ENCODE results near the gene ELOVL5.

The ELOVL5 gene

DNA sequence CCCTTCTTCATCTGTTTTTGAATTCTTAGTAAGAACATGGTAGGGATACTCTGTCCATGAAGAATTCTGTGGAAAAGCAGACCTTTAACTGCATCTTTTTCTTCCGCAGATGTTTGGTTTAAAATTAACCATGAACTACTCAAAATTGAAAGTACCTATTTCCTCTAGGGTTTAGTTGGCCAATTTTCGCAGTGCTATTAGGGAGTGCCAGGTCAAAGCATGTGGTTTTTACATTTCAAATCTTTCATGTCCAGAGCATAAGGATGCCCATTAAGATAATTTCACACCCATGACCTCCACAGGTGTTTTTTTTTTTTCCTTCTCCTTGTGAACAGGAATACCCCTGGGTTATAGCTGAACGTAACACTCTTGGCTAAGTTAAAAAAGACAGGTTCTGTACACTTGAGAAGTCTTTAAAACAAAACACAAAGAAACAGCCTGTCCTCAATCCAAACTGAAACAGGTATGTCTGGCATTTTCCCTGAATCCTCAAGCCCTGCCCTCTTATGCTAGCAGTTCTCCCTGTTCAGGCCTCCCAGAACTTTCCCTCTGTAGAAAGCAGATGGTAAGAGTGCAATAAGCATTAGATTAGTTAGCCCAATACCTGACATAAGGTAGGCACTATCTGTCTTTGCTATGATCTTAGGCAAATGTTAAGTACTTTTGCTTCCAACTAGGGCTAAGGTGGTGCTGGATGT lies 67.1 kb downstream of the ELOVL5 start:
- peaks cover 14% of the 10 kb centered on the region for H3K4me1 ChIP-seq (ENCODE audit: control insufficient read depth, insufficient read depth, low read length)
- no peaks in the 10 kb centered on the region for H3K27me3 ChIP-seq (ENCODE audit: control insufficient read depth, insufficient read depth, low read length, poor library complexity, severe bottlenecking)
- no peak overlapping the region for H3K4me3 ChIP-seq (ENCODE audit: insufficient read depth, low read depth, low read length)
- peaks cover 8% of the 10 kb centered on the region for H3K36me3 ChIP-seq (ENCODE audit: control insufficient read depth, insufficient read depth, low read length)
- no peak overlapping the region for H3K27ac ChIP-seq (ENCODE audit: insufficient read depth, low read depth, low read length, poor library complexity, severe bottlenecking)
- H3K9me3 ChIP-seq (ENCODE audit: control insufficient read depth, low read length), result no peaks in the 10 kb centered on the region
- 92 to 98% methylated on average over 3 of the region's 3 CpGs for WGBS, 2 experiments

DNA sequence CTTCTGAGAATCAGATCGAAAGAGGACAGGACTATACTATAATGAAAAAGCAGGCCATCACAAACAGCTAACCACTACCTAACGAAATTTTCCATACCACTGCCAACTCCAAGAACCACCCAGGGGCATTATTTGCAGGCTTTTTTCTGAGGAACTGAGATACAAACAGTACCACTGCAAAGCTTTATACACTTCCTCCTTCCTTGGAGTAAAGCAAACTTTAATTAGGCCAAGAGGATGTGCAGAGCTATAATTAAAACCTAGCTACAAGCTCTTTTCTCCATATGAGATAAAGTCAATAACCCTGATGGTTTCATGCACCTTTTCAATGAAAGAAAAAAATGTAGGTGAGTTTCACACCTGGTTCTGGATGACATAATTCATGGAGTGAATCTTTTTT lies 68.5 kb downstream of the ELOVL5 start:
- Histone ChIP-seq H3K27me3 (ENCODE audit: control insufficient read depth, insufficient read depth, low read length, poor library complexity, severe bottlenecking) (no peaks in the 10 kb centered on the region), H3K4me3 (ENCODE audit: insufficient read depth, low read depth, low read length) (no peak overlapping the region), H3K36me3 (ENCODE audit: control insufficient read depth, insufficient read depth, low read length) (peaks cover 8% of the 10 kb centered on the region), H3K9me3 (ENCODE audit: control insufficient read depth, low read length) (no peaks in the 10 kb centered on the region), H3K27ac (ENCODE audit: insufficient read depth, low read depth, low read length, poor library complexity, severe bottlenecking) (no peak overlapping the region), H3K4me1 (ENCODE audit: control insufficient read depth, insufficient read depth, low read length) (peaks cover 14% of the 10 kb centered on the region)
- WGBS, 2 experiments, result 88 to 92% methylated on average over 2 of the region's 2 CpGs

DNA sequence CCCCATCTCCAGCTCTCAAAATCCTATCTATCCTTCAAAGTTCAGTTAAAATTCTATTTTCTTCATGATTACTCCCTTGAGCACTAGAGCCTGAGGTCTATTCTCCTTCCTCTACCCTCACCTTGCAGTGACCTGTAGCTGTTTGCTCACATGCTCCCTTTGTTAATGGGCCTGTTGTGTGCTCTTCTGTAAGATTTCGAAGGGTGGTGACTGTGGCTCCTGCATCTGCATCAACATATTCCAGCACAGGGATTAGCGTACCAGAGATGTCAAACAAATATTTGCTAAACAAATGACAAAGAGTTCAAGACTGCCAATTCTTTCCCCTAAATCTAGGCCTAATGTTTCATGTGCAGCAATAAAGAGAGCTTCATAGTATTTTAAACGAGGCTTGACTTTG lies 69.5 kb downstream of the ELOVL5 start:
- Histone ChIP-seq H3K4me3 (ENCODE audit: insufficient read depth, low read depth, low read length) (no peak overlapping the region), H3K27me3 (ENCODE audit: control insufficient read depth, insufficient read depth, low read length, poor library complexity, severe bottlenecking) (no peaks in the 10 kb centered on the region), H3K27ac (ENCODE audit: insufficient read depth, low read depth, low read length, poor library complexity, severe bottlenecking) (no peak overlapping the region), H3K36me3 (ENCODE audit: control insufficient read depth, insufficient read depth, low read length) (peaks cover 8% of the 10 kb centered on the region), H3K4me1 (ENCODE audit: control insufficient read depth, insufficient read depth, low read length) (peaks cover 14% of the 10 kb centered on the region), H3K9me3 (ENCODE audit: control insufficient read depth, low read length) (no peaks in the 10 kb centered on the region)
- 97% methylated on average over 3 of the region's 3 CpGs for WGBS, 2 experiments

DNA sequence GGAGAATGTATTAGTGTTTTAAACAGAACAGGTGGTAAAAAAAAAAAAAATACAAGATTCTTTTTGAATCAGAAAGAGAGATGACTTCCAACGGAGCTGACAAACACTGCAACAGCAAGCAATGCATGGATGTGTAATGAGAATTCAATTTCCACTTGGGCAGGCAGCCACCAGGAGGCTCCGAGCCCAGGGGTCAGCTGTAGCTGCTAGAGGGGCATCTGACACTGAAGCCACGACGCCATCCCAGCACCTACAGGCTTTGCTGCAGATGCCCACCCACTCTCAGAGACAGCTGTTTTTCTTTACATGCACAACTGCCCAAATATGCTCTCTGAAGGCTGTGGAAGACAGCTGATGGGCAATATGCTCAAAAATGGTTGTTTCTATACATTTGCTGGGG lies 75.4 kb downstream of the ELOVL5 start:
- Histone ChIP-seq H3K4me1 (ENCODE audit: control insufficient read depth, insufficient read depth, low read length) (no peaks in the 10 kb centered on the region), H3K4me3 (ENCODE audit: insufficient read depth, low read depth, low read length) (no peak overlapping the region), H3K27ac (ENCODE audit: insufficient read depth, low read depth, low read length, poor library complexity, severe bottlenecking) (no peak overlapping the region), H3K27me3 (ENCODE audit: control insufficient read depth, insufficient read depth, low read length, poor library complexity, severe bottlenecking) (no peaks in the 10 kb centered on the region), H3K9me3 (ENCODE audit: control insufficient read depth, low read length) (no peaks in the 10 kb centered on the region), H3K36me3 (ENCODE audit: control insufficient read depth, insufficient read depth, low read length) (peaks cover 26% of the 10 kb centered on the region)
- WGBS, 2 experiments, result 85% methylated on average over 4 of the region's 4 CpGs

DNA sequence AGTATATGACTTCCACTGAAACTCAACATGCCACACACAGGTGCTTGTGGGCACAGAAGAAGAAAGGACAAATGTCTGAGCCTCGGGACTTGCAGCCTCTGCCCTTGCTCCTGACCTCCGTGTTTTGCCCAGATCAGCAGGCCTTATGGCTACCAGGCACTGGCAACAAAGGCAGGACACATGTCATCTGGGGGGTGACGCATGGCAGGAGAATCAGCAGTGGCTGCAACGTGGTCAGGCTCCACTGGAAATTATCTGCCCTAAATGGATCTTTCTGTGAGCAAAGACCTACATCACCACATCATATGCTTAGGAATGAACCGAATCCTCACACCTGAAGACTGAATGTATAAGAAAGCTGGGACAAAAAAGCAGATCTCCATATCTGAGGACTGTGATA lies 78.9 kb downstream of the ELOVL5 start:
- Histone ChIP-seq H3K36me3 (ENCODE audit: control insufficient read depth, insufficient read depth, low read length) (peaks cover 32% of the 10 kb centered on the region), H3K4me3 (ENCODE audit: insufficient read depth, low read depth, low read length) (no peak overlapping the region)
- WGBS, 2 experiments, result 91 to 97% methylated on average over 5 of the region's 5 CpGs

DNA sequence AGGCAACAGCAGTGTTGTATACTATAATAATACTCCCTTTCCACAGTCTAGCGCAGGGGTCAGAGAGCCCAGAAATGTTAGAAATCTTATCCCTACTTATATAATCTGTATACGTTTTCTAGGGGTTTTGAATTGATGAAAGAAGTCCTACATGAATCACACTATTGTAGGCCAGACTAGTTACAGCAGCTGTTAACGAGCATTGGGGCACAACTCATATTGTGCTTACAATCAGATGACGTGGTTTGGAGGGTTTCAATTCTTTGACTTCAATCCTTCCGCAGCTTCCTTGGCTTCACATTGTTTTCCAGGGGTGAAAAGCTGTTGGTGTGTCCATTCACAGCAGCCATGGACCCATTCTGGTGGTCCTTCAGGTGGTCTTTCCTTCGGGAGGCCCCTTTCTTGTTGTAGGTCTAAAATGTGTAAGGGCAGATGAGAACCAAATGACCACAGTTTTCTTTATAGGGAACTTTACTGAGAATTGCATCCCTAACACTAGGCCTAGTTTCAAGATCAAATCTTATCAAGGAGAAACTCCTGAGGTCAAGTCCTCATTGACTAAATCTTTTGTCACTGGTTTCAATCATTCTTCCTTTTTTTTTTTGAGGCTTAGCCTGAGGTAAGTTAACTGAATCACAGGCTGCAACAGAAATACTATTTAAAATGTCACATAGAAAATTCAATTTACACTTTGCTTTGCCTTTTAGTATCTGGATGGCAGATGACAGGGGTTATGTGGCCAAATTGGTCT lies 79.7 kb downstream of the ELOVL5 start:
- 92 to 95% methylated on average over 5 to 6 of the region's 6 CpGs for WGBS, 2 experiments
- Histone ChIP-seq H3K36me3 (ENCODE audit: control insufficient read depth, insufficient read depth, low read length) (peaks cover 32% of the 10 kb centered on the region), H3K4me3 (ENCODE audit: insufficient read depth, low read depth, low read length) (no peak overlapping the region), H3K27ac (ENCODE audit: insufficient read depth, low read depth, low read length, poor library complexity, severe bottlenecking) (no peak overlapping the region), H3K4me1 (ENCODE audit: control insufficient read depth, insufficient read depth, low read length) (no peaks in the 10 kb centered on the region), H3K9me3 (ENCODE audit: control insufficient read depth, low read length) (no peaks in the 10 kb centered on the region), H3K27me3 (ENCODE audit: control insufficient read depth, insufficient read depth, low read length, poor library complexity, severe bottlenecking) (no peaks in the 10 kb centered on the region)

More for the DNA sequence above, 78.9 kb downstream of the ELOVL5 start:
- no peak overlapping the region for H3K27ac ChIP-seq (ENCODE audit: insufficient read depth, low read depth, low read length, poor library complexity, severe bottlenecking)
- H3K9me3 ChIP-seq (ENCODE audit: control insufficient read depth, low read length), result no peaks in the 10 kb centered on the region
- H3K27me3 ChIP-seq (ENCODE audit: control insufficient read depth, insufficient read depth, low read length, poor library complexity, severe bottlenecking), result no peaks in the 10 kb centered on the region
- no peaks in the 10 kb centered on the region for H3K4me1 ChIP-seq (ENCODE audit: control insufficient read depth, insufficient read depth, low read length)

DNA sequence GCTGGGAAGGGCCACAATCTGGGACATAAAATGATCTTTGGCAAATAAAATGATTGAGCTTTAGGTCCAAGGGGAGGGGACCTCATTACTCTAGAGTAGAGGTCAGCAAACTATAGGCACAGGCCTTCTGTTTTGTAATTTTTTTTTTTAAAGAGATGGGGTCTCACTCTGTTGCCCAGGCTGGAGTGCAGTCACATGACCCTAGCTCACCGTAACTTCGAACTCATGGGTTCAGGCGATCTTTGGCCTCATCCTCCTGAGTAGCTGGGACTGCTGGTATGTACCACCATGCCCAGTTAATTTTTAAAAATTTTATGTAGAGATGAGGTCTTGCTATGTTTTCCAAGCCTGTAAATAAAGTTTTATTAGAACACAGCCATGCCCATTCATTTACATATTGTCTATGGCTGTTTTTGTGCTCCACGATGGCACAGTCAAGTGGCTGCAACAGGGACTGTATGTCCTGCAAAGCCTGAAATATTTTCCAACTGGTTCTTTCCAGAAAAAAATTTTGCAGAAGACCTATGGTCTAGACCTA lies 82.1 kb downstream of the ELOVL5 start:
- H3K27ac ChIP-seq (ENCODE audit: insufficient read depth, low read depth, low read length, poor library complexity, severe bottlenecking), result no peak overlapping the region
- no peaks in the 10 kb centered on the region for H3K9me3 ChIP-seq (ENCODE audit: control insufficient read depth, low read length)
- no peak overlapping the region for H3K4me3 ChIP-seq (ENCODE audit: insufficient read depth, low read depth, low read length)
- H3K4me1 ChIP-seq (ENCODE audit: control insufficient read depth, insufficient read depth, low read length), result no peaks in the 10 kb centered on the region
- 94% methylated on average over 4 of the region's 4 CpGs for WGBS, 2 experiments
- peaks cover 22% of the 10 kb centered on the region for H3K36me3 ChIP-seq (ENCODE audit: control insufficient read depth, insufficient read depth, low read length)
- no peaks in the 10 kb centered on the region for H3K27me3 ChIP-seq (ENCODE audit: control insufficient read depth, insufficient read depth, low read length, poor library complexity, severe bottlenecking)

DNA sequence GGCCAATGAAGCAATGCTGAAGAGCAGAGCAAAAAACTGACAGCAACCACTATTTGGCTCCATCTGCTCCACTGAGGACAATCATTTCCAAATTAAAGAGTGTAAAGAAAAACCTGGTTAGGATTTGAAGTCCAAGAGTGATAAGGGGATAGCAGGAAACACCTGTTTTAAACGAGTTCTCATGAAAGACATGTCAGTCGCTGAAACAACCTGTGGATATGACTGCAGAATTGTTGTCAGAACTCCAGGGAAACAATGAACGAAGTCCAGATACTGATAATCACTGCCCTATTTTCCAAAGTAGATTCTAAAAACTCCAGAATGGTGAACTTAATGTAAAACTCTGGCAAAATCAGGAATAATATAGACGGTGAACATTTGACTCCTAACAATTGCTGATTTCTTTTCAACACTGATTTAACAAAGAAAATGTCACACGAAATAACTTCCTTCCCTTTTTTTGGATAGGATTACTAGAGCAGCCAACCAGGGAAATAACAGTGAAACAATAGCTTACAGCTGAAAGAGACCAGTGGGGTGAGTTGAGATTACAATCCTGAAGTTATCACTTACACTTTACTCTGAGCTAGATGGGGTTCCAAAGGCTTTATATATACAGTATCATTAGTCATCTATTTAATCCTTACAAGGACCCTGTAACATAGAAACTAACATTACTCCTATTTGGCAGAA lies 83.7 kb downstream of the ELOVL5 start:
- Histone ChIP-seq H3K4me1 (ENCODE audit: control insufficient read depth, insufficient read depth, low read length) (no peaks in the 10 kb centered on the region), H3K27ac (ENCODE audit: insufficient read depth, low read depth, low read length, poor library complexity, severe bottlenecking) (no peak overlapping the region), H3K27me3 (ENCODE audit: control insufficient read depth, insufficient read depth, low read length, poor library complexity, severe bottlenecking) (no peaks in the 10 kb centered on the region), H3K9me3 (ENCODE audit: control insufficient read depth, low read length) (no peaks in the 10 kb centered on the region), H3K36me3 (ENCODE audit: control insufficient read depth, insufficient read depth, low read length) (peaks cover 25% of the 10 kb centered on the region), H3K4me3 (ENCODE audit: insufficient read depth, low read depth, low read length) (no peak overlapping the region)
- WGBS, 2 experiments, result 85 to 90% methylated on average over 5 of the region's 5 CpGs

DNA sequence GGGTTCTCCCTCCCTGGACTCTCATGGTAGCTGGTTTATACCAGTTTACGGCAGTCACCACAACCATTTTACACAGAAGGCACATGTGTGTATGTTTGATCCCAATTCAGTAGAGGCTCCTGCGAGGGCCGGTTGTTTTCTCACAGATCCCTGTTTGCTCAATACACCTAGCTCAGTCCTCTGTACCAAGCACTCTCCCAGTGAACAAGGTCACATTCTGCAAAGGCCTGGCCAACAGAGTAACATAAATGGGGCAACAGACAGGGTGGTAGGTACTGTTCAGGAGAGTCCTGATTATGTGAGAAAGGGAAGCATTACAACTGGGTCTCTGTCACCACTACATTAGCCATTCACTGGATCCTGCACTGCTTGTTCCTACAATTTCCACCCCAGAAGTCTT lies 84.4 kb downstream of the ELOVL5 start:
- H3K9me3 ChIP-seq (ENCODE audit: control insufficient read depth, low read length), result no peaks in the 10 kb centered on the region
- no peak overlapping the region for H3K27ac ChIP-seq (ENCODE audit: insufficient read depth, low read depth, low read length, poor library complexity, severe bottlenecking)
- 93 to 95% methylated on average over 3 of the region's 3 CpGs for WGBS, 2 experiments
- H3K27me3 ChIP-seq (ENCODE audit: control insufficient read depth, insufficient read depth, low read length, poor library complexity, severe bottlenecking), result no peaks in the 10 kb centered on the region
- no peak overlapping the region for H3K4me3 ChIP-seq (ENCODE audit: insufficient read depth, low read depth, low read length)
- H3K4me1 ChIP-seq (ENCODE audit: control insufficient read depth, insufficient read depth, low read length), result no peaks in the 10 kb centered on the region
- H3K36me3 ChIP-seq (ENCODE audit: control insufficient read depth, insufficient read depth, low read length), result peaks cover 22% of the 10 kb centered on the region

DNA sequence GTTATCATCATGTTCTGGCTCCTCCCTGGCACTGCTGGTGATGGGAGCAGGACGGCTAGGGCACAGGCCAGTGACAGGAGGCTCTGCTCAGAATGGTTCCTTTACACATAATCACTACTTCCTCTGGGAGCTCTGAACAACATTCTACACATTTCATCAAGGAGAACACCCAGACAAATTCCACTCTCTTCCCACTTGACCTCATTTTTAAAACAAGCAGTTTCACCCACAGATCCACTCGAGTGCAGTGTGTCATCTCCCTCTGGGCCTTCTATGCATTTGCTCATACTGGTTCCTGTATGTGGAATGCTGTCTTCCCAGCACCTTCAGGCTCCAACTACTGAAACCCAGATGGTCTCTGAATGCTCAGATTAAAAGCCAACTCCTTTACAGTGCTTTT lies 84.8 kb downstream of the ELOVL5 start:
- H3K27me3 ChIP-seq (ENCODE audit: control insufficient read depth, insufficient read depth, low read length, poor library complexity, severe bottlenecking), result no peaks in the 10 kb centered on the region
- WGBS, 2 experiments, result 86 to 88% methylated on average over 2 of the region's 2 CpGs
- peaks cover 18% of the 10 kb centered on the region for H3K36me3 ChIP-seq (ENCODE audit: control insufficient read depth, insufficient read depth, low read length)
- no peaks in the 10 kb centered on the region for H3K4me1 ChIP-seq (ENCODE audit: control insufficient read depth, insufficient read depth, low read length)
- no peak overlapping the region for H3K4me3 ChIP-seq (ENCODE audit: insufficient read depth, low read depth, low read length)
- H3K9me3 ChIP-seq (ENCODE audit: control insufficient read depth, low read length), result no peaks in the 10 kb centered on the region
- H3K27ac ChIP-seq (ENCODE audit: insufficient read depth, low read depth, low read length, poor library complexity, severe bottlenecking), result no peak overlapping the region

All from ectodermal cell (in vitro differentiated cells).